Lower leg skin (tissue), 3 donors: ENCODE results near the gene HNRNPAB.

Experiments
- CTCF ChIP-seq, 3 donors: fragments of 450-650 bp; IDR thresholded peaks; one replicate each; pipeline ENCODE4 v1.5.1; 2016; ENCODE audit warnings: antibody characterized with exemption in 3 of 3, mild to moderate bottlenecking in 3 of 3, moderate library complexity in 2 of 3
- POLR2A ChIP-seq, 2 donors: fragments of 450-650 bp; IDR thresholded peaks; one replicate each; pipeline ENCODE4 v1.6.1; 2016 to 2017; ENCODE audit warnings: antibody characterized with exemption in 2 of 2, mild to moderate bottlenecking in 1 of 2, moderate library complexity in 1 of 2

GRCh38 chr5:178236126-178236525 is 31.8 kb downstream of the HNRNPAB start:
- TF ChIP-seq CTCF (IDR thresholded peaks at IDR 0.05) = no peak
- TF ChIP-seq POLR2A (IDR thresholded peaks at IDR 0.05) = no peak
